Stimulated activated CD8-positive, alpha-beta memory T cell treated with anti-CD3 and anti-CD28 coated beads, Interleukin-15, amount 100 ng/mL, for 4 hours (primary cell): ENCODE data around the gene HMGB1.
A peak's percentile ranks its signal among the peaks of the same experiment; 100 is the strongest.

Experiments used
- DNase-seq, 2 donors: peaks; one replicate each; pipeline ENCODE4 v3.0.0-alpha.2; 2020; ENCODE audit warnings: low read depth in 2 of 2

HMGB1 gene

GRCh38 chr13:30465593-30466357 is at the start of gene HMGB1:
TSS of gene HMGB1 (minus strand) at chr13:30465936. CDS start at chr13:30463680, 2,256 bp downstream.
- DNase-seq = peak; percentile 90 to 95

GRCh38 chr13:30510811-30511371 is 45.2 kb upstream of the HMGB1 start:
- no peak for DNase-seq

- DNase-seq = no peak
Observed at GRCh38 chr13:30510091-30510490, 44.4 kb upstream of the HMGB1 start.

GRCh38 chr13:30509254-30510050 is 43.7 kb upstream of the HMGB1 start:
- DNase-seq = no peak

GRCh38 chr13:30504081-30504480 is 38.3 kb upstream of the HMGB1 start:
- DNase-seq = no peak

GRCh38 chr13:30502237-30502636 is 36.5 kb upstream of the HMGB1 start:
- DNase-seq = no peak

GRCh38 chr13:30499338-30499737 is 33.6 kb upstream of the HMGB1 start:
- DNase-seq = no peak

GRCh38 chr13:30496147-30496546 is 30.4 kb upstream of the HMGB1 start:
- no peak for DNase-seq

GRCh38 chr13:30495746-30496145 is 30.0 kb upstream of the HMGB1 start:
- no peak for DNase-seq

- DNase-seq = no peak
Observed at GRCh38 chr13:30493658-30494381, 28.1 kb upstream of the HMGB1 start.

- DNase-seq = no peak
Observed at GRCh38 chr13:30487075-30487470, 21.3 kb upstream of the HMGB1 start.

GRCh38 chr13:30486230-30487074 is 20.7 kb upstream of the HMGB1 start:
- DNase-seq = no peak

- no peak for DNase-seq
Observed at GRCh38 chr13:30481241-30481760, 15.6 kb upstream of the HMGB1 start.

- no peak for DNase-seq
Observed at GRCh38 chr13:30480292-30480950, 14.7 kb upstream of the HMGB1 start.

GRCh38 chr13:30479883-30480219 is 14.1 kb upstream of the HMGB1 start:
- no peak for DNase-seq

- DNase-seq = no peak
Observed at GRCh38 chr13:30479154-30479882, 13.6 kb upstream of the HMGB1 start.

GRCh38 chr13:30477346-30478195 is 11.8 kb upstream of the HMGB1 start:
- DNase-seq = no peak

GRCh38 chr13:30473675-30474074 is 7.9 kb upstream of the HMGB1 start:
- DNase-seq = no peak

- DNase-seq = no peak
Observed at GRCh38 chr13:30466841-30467252, 1.1 kb upstream of the HMGB1 start.
